GM12878 (cell line): ENCODE results near the gene ARL15.

ENCODE experiments used
- CHD1 ChIP-seq: IDR thresholded peaks from 2 replicates; pipeline ENCODE4 v1.6.1; 2012; ENCODE audit warnings: low read depth, low read length, improper control_type of control experiment
- EZH2 ChIP-seq: IDR thresholded peaks from 2 replicates; pipeline ENCODE4 v1.6.1; 2012; ENCODE audit warnings: low read depth, mild to moderate bottlenecking, control low read depth, inconsistent platforms, low read length, borderline replicate concordance; ENCODE audit not compliant: control insufficient read depth
- MAX ChIP-seq: IDR thresholded peaks from 2 replicates; pipeline ENCODE4 v1.6.1; 2012; ENCODE audit warnings: low read depth, low read length, improper control_type of control experiment
- MEF2A ChIP-seq: IDR thresholded peaks from 2 replicates; pipeline ENCODE4 v1.6.1; 2011; ENCODE audit warnings: low read depth, mild to moderate bottlenecking, low read length, moderate library complexity; ENCODE audit not compliant: insufficient read depth
- NRF1 ChIP-seq: conservative IDR thresholded peaks from 2 replicates; pipeline ENCODE4 v1.6.1; 2011; ENCODE audit warnings: mild to moderate bottlenecking, low read depth, low read length, improper control_type of control experiment
- TF ChIP-seq, protein P1 (sequence below), 3 experiments: IDR thresholded peaks in 2 of 3; conservative IDR thresholded peaks in 1 of 3; 2 replicates each; pipeline ENCODE4 v1.5.1; 2011; ENCODE audit warnings: low read depth in 3 of 3, low read length in 3 of 3, mild to moderate bottlenecking in 3 of 3, control low read depth in 2 of 3, moderate library complexity in 2 of 3, inconsistent platforms in 1 of 3, mixed read lengths in 1 of 3; ENCODE audit not compliant: control insufficient read depth in 2 of 3, insufficient read depth in 1 of 3; ENCODE audit errors: extremely low read depth in 1 of 3
- TF ChIP-seq, protein P2 (sequence below): IDR thresholded peaks from 2 replicates; pipeline ENCODE4 v1.6.1; 2012; ENCODE audit warnings: low read length, inconsistent platforms

DNA sequence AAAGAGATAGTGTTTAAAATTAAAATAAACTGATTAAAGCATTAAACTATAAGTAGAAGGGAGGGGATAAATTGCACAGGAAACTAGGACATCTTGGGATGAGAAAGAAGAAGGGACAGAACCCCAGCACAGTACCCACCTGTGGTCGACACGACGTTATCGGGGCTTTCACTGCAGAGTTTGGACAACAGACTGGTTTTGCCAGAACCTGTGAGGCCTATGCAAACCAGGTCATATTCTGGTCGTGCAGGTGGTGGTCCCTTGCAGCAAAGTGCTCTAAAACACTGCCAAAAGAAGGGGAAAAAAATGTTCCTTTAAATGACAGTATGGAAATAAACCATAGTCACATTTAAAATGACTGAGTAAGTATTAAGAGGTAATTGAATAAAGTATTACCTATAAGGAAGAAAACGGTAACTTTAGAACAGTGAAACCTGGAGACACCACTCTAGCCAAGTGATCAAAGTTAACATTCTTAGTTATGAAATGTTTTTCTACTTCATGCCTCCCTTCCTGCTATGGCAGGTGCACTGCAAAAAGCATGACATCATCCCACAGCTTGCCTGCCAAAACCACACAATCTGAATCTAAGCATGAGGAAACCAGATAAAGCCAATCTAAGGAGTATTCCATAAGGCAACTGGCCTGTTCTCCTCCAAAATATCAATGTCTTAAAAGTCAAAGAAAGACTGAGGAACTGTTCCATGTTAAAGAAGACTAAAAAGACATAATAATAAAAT lies 138.6 kb downstream of the ARL15 start:
- TF ChIP-seq, protein P1, sequence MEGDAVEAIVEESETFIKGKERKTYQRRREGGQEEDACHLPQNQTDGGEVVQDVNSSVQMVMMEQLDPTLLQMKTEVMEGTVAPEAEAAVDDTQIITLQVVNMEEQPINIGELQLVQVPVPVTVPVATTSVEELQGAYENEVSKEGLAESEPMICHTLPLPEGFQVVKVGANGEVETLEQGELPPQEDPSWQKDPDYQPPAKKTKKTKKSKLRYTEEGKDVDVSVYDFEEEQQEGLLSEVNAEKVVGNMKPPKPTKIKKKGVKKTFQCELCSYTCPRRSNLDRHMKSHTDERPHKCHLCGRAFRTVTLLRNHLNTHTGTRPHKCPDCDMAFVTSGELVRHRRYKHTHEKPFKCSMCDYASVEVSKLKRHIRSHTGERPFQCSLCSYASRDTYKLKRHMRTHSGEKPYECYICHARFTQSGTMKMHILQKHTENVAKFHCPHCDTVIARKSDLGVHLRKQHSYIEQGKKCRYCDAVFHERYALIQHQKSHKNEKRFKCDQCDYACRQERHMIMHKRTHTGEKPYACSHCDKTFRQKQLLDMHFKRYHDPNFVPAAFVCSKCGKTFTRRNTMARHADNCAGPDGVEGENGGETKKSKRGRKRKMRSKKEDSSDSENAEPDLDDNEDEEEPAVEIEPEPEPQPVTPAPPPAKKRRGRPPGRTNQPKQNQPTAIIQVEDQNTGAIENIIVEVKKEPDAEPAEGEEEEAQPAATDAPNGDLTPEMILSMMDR (IDR thresholded peaks at IDR 0.05 in 2 of 3, conservative IDR thresholded peaks at IDR 0.05 in 1 of 3; ENCODE audit: control insufficient read depth in 2 of 3, extremely low read depth in 1 of 3, insufficient read depth in 1 of 3, low read depth in 3 of 3, low read length in 3 of 3) = no peak
- TF ChIP-seq, protein P2, sequence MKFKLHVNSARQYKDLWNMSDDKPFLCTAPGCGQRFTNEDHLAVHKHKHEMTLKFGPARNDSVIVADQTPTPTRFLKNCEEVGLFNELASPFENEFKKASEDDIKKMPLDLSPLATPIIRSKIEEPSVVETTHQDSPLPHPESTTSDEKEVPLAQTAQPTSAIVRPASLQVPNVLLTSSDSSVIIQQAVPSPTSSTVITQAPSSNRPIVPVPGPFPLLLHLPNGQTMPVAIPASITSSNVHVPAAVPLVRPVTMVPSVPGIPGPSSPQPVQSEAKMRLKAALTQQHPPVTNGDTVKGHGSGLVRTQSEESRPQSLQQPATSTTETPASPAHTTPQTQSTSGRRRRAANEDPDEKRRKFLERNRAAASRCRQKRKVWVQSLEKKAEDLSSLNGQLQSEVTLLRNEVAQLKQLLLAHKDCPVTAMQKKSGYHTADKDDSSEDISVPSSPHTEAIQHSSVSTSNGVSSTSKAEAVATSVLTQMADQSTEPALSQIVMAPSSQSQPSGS = peak; percentile 83
- TF ChIP-seq EZH2 = no peak
- TF ChIP-seq CHD1 = no peak
- no peak for TF ChIP-seq MEF2A
- TF ChIP-seq MAX = no peak
- TF ChIP-seq NRF1 = no peak
